Upper lobe of left lung (tissue), 6 donors: ENCODE data around the gene PSPN. TPM values are rescaled to one million over a fixed set of nuclear protein-coding genes. Genes with fewer than 3 reads are reported as not detected.
A peak's percentile ranks its signal among the peaks of the same experiment; 100 is the strongest.

ENCODE experiments used
- ATAC-seq, 2 donors: fragments of 200-7000 bp; cut with Tn5 transposase; one replicate each; pipeline ENCODE4 v1.9.1; 2022; ENCODE audit warnings: mild to moderate bottlenecking in 2 of 2, moderate library complexity in 2 of 2; ENCODE audit not compliant: low FRiP score in 2 of 2
- DNase-seq, 2 donors: peaks; one replicate each; pipeline ENCODE4 v3.0.0-alpha.2; 2019 to 2020
- H3K27ac ChIP-seq, 4 donors: fragments of 200-600 bp; sonication (generic); one replicate each; pipeline ENCODE4 v1.5.1; 2016 to 2019
- H3K27me3 ChIP-seq, 4 donors: fragments of 200-600 bp; sonication (generic); one replicate each; pipeline ENCODE4 v1.5.1; 2017 to 2019
- H3K36me3 ChIP-seq, 4 donors: fragments of 200-600 bp; sonication (generic); one replicate each; pipeline ENCODE4 v1.5.1; 2016 to 2019
- H3K4me1 ChIP-seq, 4 donors: fragments of 200-600 bp; sonication (generic); one replicate each; pipeline ENCODE4 v1.5.1; 2018 to 2019
- H3K4me3 ChIP-seq, 4 donors: fragments of 200-600 bp; sonication (generic); one replicate each; pipeline ENCODE4 v1.5.1; 2017 to 2019; ENCODE audit warnings: mild to moderate bottlenecking in 2 of 4, moderate library complexity in 1 of 4
- H3K9me3 ChIP-seq, 4 donors: fragments of 200-600 bp; sonication (generic); one replicate each; pipeline ENCODE4 v1.5.1; 2018 to 2019
- CTCF ChIP-seq, 6 experiments: fragments of 450-650 bp in 4 of 6; fragments of 200-600 bp in 2 of 6; sonication (generic) in 2 of 6; IDR thresholded peaks; one replicate each; pipeline ENCODE4 v1.5.1; 2016 to 2019; ENCODE audit warnings: antibody characterized with exemption in 6 of 6
- EP300 ChIP-seq, 4 donors: sonication (generic); formaldehyde crosslinking; IDR thresholded peaks; one replicate each; pipeline ENCODE4 v1.5.1; 2017; ENCODE audit warnings: antibody characterized with exemption in 4 of 4, control low read depth in 2 of 4
- POLR2A ChIP-seq, 4 donors: fragments of 450-650 bp; IDR thresholded peaks; one replicate each; pipeline ENCODE4 v1.5.1; 2016 to 2017; ENCODE audit warnings: antibody characterized with exemption in 4 of 4, mild to moderate bottlenecking in 2 of 4
- POLR2AphosphoS5 ChIP-seq, 2 donors: sonication (generic); formaldehyde crosslinking; IDR thresholded peaks; one replicate each; pipeline ENCODE4 v1.5.1; 2017; ENCODE audit warnings: antibody characterized with exemption in 2 of 2
- WGBS, 2 donors: methylation state at CpG; one replicate each; pipeline ENCODE4 v1.1.5; 2017 to 2018; 5-methylcytosine and 5-hydroxymethylcytosine counted together
- total RNA-seq, 6 donors: library from RNA; depleted of rRNA in 4 of 6; stranded (reverse); fragments of >200 nt in 4 of 6; gene quantifications; one replicate each; pipeline versions ENCODE4 v1.1.0 to v1.2.1, GENCODE V29; 2016 to 2021
- donor health status: DM: no; HTN: no; CAD: no; lungs with moderate emphysema.
- donor health status: DM: no; HTN: yes; CAD: no; lungs with severe emphysema.

The PSPN gene
- total RNA-seq, 6 donors from 2014 or later, result 1.00 to 2.6 (median 1.5) TPM

GRCh38 chr19:6393983-6394412 is 18.3 kb upstream of the PSPN start:
- TF ChIP-seq CTCF (IDR thresholded peaks at IDR 0.05), result no peak
- WGBS, 2 donors, result 29 to 30% methylated on average over 13 to 14 of the region's 14 CpGs
- ATAC-seq, result no peak
- peaks cover 8 to 23% (median 14%) of the 10 kb centered on the region in 4 donors for H3K36me3 ChIP-seq
- H3K9me3 ChIP-seq, result no peaks in the 10 kb centered on the region
- H3K27me3 ChIP-seq, result no peaks in the 10 kb centered on the region
- no peak for DNase-seq
- peak overlapping the region; percentile 60 to 92 (median 74) for H3K4me3 ChIP-seq
- peaks cover 8 to 27% (median 11%) of the 10 kb centered on the region in 4 donors for H3K4me1 ChIP-seq
- H3K27ac ChIP-seq, result peak overlapping the region; percentile 90 to 97 (median 94)

- 0 to 1% methylated on average over 11 to 56 of the region's 69 CpGs for WGBS, 2 donors
- Histone ChIP-seq H3K9me3 (no peaks in the 10 kb centered on the region), H3K27me3 (no peaks in the 10 kb centered on the region), H3K4me3 (peak within 1 kb of the TSS; percentile 60 to 92 (median 74)), H3K36me3 (peaks cover 15 to 30% (median 21%) of the 10 kb centered on the region in 4 donors), H3K4me1 (peaks cover 8 to 27% (median 11%) of the 10 kb centered on the region in 4 donors), H3K27ac (peak within 1 kb of the TSS; percentile 90 to 97 (median 94))
- DNase-seq (peak; percentile 94 to 96), ATAC-seq (peak; percentile 93 to 96)
- TF ChIP-seq EP300 (IDR thresholded peaks at IDR 0.05), result peak in 1 of 4 donors; percentile 23
- TF ChIP-seq POLR2AphosphoS5 (IDR thresholded peaks at IDR 0.05), result peak; percentile 43 to 63
- TF ChIP-seq CTCF (IDR thresholded peaks at IDR 0.05), result peak in 2 of 6 experiments; percentile 5 to 29
- peak in 2 of 4 donors; percentile 34 to 44 for TF ChIP-seq POLR2A (IDR thresholded peaks at IDR 0.05)
Observed at GRCh38 chr19:6393074-6393982, 17.6 kb upstream of the PSPN start, which contains the start of gene GTF2F1. GTF2F1 (minus strand) TSS chr19:6393164; CDS start chr19:6392995, 169 bp downstream.

GRCh38 chr19:6392221-6393073 is 16.7 kb upstream of the PSPN start:
- Histone ChIP-seq H3K27ac (peak overlapping the region; percentile 90 to 97 (median 94)), H3K4me1 (peaks cover 8 to 27% (median 11%) of the 10 kb centered on the region in 4 donors), H3K27me3 (no peaks in the 10 kb centered on the region), H3K9me3 (no peaks in the 10 kb centered on the region), H3K4me3 (peak overlapping the region; percentile 60 to 92 (median 74)), H3K36me3 (peaks cover 18 to 39% (median 30%) of the 10 kb centered on the region in 4 donors)
- peak in 1 of 6 experiments; percentile 17 for TF ChIP-seq CTCF (IDR thresholded peaks at IDR 0.05)
- TF ChIP-seq POLR2AphosphoS5 (IDR thresholded peaks at IDR 0.05), result no peak
- no peak for TF ChIP-seq EP300 (IDR thresholded peaks at IDR 0.05)
- no peak for TF ChIP-seq POLR2A (IDR thresholded peaks at IDR 0.05)
- DNase-seq, result no peak
- WGBS, 2 donors, result 8 to 15% methylated on average over 14 to 30 of the region's 30 CpGs
- no peak for ATAC-seq

- Histone ChIP-seq H3K27ac (no peak overlapping the region), H3K36me3 (peaks cover 35 to 90% (median 67%) of the 10 kb centered on the region in 4 donors), H3K4me1 (peaks cover 5 to 16% (median 6%) of the 10 kb centered on the region in 4 donors), H3K27me3 (no peaks in the 10 kb centered on the region), H3K4me3 (no peak overlapping the region), H3K9me3 (no peaks in the 10 kb centered on the region)
- ATAC-seq (no peak), DNase-seq (no peak)
- no peak for TF ChIP-seq POLR2AphosphoS5 (IDR thresholded peaks at IDR 0.05)
- WGBS, 2 donors, result 95 to 96% methylated on average over 17 to 19 of the region's 19 CpGs
Observed at GRCh38 chr19:6387372-6387771, 11.6 kb upstream of the PSPN start.

GRCh38 chr19:6384381-6384780 is 8.6 kb upstream of the PSPN start:
- 92 to 98% methylated on average over 4 of the region's 4 CpGs for WGBS, 2 donors
- Histone ChIP-seq H3K9me3 (no peaks in the 10 kb centered on the region), H3K27me3 (no peaks in the 10 kb centered on the region), H3K4me1 (no peaks in the 10 kb centered on the region), H3K27ac (no peak overlapping the region), H3K36me3 (peaks cover 60 to 100% (median 86%) of the 10 kb centered on the region in 4 donors), H3K4me3 (no peak overlapping the region)
- DNase-seq (no peak), ATAC-seq (no peak)
- TF ChIP-seq CTCF (IDR thresholded peaks at IDR 0.05), result no peak
- TF ChIP-seq POLR2A (IDR thresholded peaks at IDR 0.05), result no peak
- TF ChIP-seq POLR2AphosphoS5 (IDR thresholded peaks at IDR 0.05), result no peak
- no peak for TF ChIP-seq EP300 (IDR thresholded peaks at IDR 0.05)
